Osteocyte (in vitro differentiated cells): ENCODE measurements around the gene TMEM62. TPM values are rescaled to one million over a fixed set of nuclear protein-coding genes. Genes with fewer than 3 reads are reported as not detected.

Experiments
- DNase-seq: peaks from one replicate; pipeline ENCODE4 v3.0.0; 2021; ENCODE audit warnings: mixed read lengths; ENCODE audit not compliant: unreplicated experiment; ENCODE audit errors: extremely low spot score
- H3K27ac Mint-ChIP-seq: one replicate; pipeline ENCODE4 v1.8.0; 2021; ENCODE audit warnings: mild to moderate bottlenecking, mixed read lengths; ENCODE audit not compliant: unreplicated experiment
- H3K27me3 Mint-ChIP-seq: one replicate; pipeline ENCODE4 v1.8.0; 2021; ENCODE audit warnings: mixed read lengths; ENCODE audit not compliant: unreplicated experiment
- H3K36me3 Mint-ChIP-seq: one replicate; pipeline ENCODE4 v1.8.0; 2021; ENCODE audit warnings: mixed read lengths; ENCODE audit not compliant: unreplicated experiment
- H3K4me1 Mint-ChIP-seq: one replicate; pipeline ENCODE4 v1.8.0; 2021; ENCODE audit warnings: mixed read lengths; ENCODE audit not compliant: unreplicated experiment
- H3K4me3 Mint-ChIP-seq: one replicate; pipeline ENCODE4 v1.8.0; 2021; ENCODE audit warnings: mild to moderate bottlenecking, moderate library complexity, mixed read lengths; ENCODE audit not compliant: unreplicated experiment
- H3K9me3 Mint-ChIP-seq: one replicate; pipeline ENCODE4 v1.8.0; 2021; ENCODE audit warnings: mixed read lengths; ENCODE audit not compliant: unreplicated experiment
- total RNA-seq: library from RNA; stranded (reverse); gene quantifications from 2 replicates; pipeline ENCODE4 v1.2.1, GENCODE V29; 2021
- TF ChIP-seq, protein P1 (sequence below): fragments of 200-600 bp; sonication (generic); IDR thresholded peaks from 2 replicates; pipeline ENCODE4 v1.5.0; 2021; ENCODE audit warnings: antibody characterized with exemption, mild to moderate bottlenecking, moderate library complexity

TMEM62 gene
- total RNA-seq, 1 donor from 2014 or later: 11.7 TPM

DNA sequence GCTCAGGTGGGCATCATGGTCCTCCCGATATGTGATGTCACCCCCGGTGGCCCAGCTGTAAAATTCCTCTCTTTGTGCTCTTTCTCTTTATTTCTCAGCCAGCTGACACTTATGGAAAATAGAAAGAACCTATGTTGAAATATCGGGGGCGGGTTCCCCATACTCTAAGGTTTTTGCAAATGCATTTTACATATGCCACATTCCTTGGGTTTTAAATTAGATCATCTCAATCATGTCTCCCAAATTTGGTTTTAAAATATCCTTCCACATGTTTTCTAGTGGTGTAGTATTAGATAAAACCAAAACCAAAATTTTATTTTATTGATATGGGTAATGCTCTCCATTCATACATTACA, 4.4 kb upstream of the TMEM62 start:
- H3K36me3 Mint-ChIP-seq: no peaks in the 10 kb centered on the region
- H3K4me3 Mint-ChIP-seq: no peak overlapping the region

DNA sequence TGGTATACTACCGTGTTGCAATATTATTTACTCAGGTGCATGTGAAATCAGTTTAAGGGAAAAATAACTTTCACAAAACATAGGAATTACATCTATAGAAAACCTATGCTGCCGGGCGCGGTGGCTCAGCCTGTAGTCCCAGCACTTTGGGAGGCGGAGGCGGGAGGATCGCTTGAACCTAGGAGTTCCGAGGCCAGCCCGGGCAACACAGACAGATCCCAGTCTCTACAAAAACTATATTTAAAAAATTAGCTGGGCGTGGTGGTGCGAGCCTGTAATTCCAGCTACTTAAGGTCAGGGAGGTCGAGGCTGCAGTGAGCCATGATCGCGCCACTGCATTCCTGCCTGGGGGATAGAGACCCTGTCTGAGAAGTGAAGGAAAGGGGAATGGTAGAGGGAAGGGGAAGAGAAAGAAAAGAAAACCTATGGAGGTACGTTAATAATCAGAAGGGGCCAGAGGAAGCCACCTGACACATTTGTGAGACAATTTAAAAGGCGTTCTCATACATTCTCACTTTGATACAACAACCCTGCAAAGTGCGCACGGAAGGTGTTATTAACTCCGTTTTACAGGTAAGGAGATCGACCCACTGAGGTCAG, 456 bp upstream of the TMEM62 start:
- Mint-ChIP-seq H3K4me1 (peaks cover 22% of the 10 kb centered on the region), H3K36me3 (peaks cover 10% of the 10 kb centered on the region), H3K27me3 (no peaks in the 10 kb centered on the region), H3K9me3 (peaks cover 11% of the 10 kb centered on the region), H3K4me3 (peak overlapping the region; percentile 88), H3K27ac (peak overlapping the region; percentile 85)
- TF ChIP-seq, protein P1, sequence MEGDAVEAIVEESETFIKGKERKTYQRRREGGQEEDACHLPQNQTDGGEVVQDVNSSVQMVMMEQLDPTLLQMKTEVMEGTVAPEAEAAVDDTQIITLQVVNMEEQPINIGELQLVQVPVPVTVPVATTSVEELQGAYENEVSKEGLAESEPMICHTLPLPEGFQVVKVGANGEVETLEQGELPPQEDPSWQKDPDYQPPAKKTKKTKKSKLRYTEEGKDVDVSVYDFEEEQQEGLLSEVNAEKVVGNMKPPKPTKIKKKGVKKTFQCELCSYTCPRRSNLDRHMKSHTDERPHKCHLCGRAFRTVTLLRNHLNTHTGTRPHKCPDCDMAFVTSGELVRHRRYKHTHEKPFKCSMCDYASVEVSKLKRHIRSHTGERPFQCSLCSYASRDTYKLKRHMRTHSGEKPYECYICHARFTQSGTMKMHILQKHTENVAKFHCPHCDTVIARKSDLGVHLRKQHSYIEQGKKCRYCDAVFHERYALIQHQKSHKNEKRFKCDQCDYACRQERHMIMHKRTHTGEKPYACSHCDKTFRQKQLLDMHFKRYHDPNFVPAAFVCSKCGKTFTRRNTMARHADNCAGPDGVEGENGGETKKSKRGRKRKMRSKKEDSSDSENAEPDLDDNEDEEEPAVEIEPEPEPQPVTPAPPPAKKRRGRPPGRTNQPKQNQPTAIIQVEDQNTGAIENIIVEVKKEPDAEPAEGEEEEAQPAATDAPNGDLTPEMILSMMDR: no peak
- DNase-seq: no peak

More for the DNA sequence above, 4.4 kb upstream of the TMEM62 start:
- Mint-ChIP-seq H3K4me1 (peaks cover 16% of the 10 kb centered on the region), H3K9me3 (peaks cover 15% of the 10 kb centered on the region), H3K27ac (no peak overlapping the region), H3K27me3 (no peaks in the 10 kb centered on the region)
- TF ChIP-seq, protein P1: no peak
- DNase-seq: no peak

DNA sequence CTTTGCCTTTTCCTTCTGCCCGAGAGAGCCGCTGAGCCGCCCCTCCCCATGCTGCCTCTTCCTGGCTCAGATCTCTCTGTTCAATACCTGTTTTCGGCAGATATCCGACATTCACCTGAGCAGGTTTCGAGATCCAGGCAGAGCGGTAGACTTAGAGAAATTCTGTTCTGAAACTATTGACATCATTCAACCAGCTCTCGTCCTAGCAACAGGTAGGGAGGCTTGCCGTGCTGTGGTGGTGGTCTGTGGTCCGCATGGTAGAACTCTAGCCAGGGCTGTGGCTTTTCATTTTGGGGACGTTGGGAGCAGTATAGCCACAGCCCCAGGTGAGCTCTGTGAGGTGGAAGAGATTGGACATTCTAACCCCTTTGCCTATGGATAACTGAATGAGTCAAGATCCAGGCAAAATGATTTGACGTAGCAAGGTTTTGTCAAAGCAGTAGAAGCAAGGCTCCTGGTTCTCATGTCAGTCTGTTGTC, 810 bp downstream of the TMEM62 start:
- Mint-ChIP-seq H3K36me3 (peaks cover 21% of the 10 kb centered on the region), H3K27me3 (no peaks in the 10 kb centered on the region), H3K4me3 (peak overlapping the region; percentile 77), H3K27ac (peak overlapping the region; percentile 73), H3K4me1 (peaks cover 21% of the 10 kb centered on the region), H3K9me3 (no peaks in the 10 kb centered on the region)
- TF ChIP-seq, protein P1: no peak
- DNase-seq: no peak

DNA sequence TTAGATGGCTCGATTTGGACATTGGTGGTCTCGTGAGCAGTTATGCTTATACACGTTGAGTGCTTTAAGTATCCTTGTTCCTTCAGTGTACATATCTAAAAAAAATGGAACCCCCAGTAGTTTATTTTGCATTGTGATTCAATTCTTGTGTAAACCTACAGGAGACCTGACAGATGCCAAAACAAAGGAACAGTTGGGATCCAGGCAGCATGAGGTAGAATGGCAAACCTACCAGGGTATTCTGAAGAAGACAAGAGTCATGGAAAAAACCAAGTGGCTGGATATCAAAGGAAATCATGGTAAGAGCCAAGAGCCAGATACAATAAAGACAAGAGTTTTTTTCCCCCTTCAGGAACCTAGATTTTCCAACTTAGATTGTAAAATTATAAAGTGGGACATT, 2.0 kb downstream of the TMEM62 start:
- no peak overlapping the region for H3K4me3 Mint-ChIP-seq
- DNase-seq: no peak
- peaks cover 27% of the 10 kb centered on the region for H3K36me3 Mint-ChIP-seq
- H3K9me3 Mint-ChIP-seq: no peaks in the 10 kb centered on the region
- no peak overlapping the region for H3K27ac Mint-ChIP-seq
- TF ChIP-seq, protein P1: no peak
- no peaks in the 10 kb centered on the region for H3K27me3 Mint-ChIP-seq
- H3K4me1 Mint-ChIP-seq: peaks cover 21% of the 10 kb centered on the region

DNA sequence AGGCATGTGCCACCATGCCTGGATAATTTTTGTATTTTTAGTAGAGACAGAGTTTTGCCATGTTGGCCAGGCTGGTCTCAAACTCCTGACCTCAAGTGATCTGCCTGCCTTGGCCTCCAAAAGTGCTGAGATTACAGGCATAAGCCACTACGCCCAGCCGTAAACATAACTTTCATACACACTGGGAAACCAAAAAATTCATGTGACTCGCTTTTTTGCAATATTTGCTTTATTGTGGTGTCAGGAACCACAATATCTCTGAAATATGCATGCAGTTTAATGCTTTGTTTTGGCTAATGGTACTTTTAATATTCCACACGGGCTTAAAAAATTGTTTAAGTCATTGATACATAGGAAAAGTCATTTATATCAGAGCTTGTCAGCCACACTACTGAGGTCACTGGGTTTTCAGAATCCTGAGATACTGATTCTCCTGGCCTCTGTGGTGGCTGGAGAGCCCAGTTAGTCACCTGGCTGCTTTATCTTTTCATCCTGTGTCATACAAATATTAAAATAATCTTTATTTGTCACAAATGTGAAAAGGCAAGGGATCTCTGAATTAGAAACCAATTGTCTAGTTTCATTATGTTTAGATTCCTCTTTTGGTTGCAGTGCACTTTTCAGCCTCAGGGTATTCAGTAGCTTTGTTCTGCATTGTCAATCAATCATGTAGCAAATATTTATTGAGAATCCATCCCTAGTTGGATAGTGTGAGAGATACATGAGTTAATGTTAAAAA, 10.0 kb downstream of the TMEM62 start:
- H3K4me3 Mint-ChIP-seq: no peak overlapping the region
- H3K9me3 Mint-ChIP-seq: no peaks in the 10 kb centered on the region
- no peak for DNase-seq
- TF ChIP-seq, protein P1: no peak
- no peak overlapping the region for H3K27ac Mint-ChIP-seq
- peaks cover 34% of the 10 kb centered on the region for H3K36me3 Mint-ChIP-seq
- no peaks in the 10 kb centered on the region for H3K27me3 Mint-ChIP-seq
- no peaks in the 10 kb centered on the region for H3K4me1 Mint-ChIP-seq
